ENCODE results near the gene C11orf68.

Gene C11orf68

GRCh38 chr11:65925397-65925796, 6.5 kb upstream of the C11orf68 start:
- Histone ChIP-seq H3K27me3 (ENCODE audit: insufficient read depth, poor library complexity, severe bottlenecking) (no peaks in the 10 kb centered on the region), H3K27ac (replicated peaks) (no peak overlapping the region), H3K4me3 (replicated peaks; ENCODE audit: insufficient read depth, low read length) (no peak overlapping the region)
- TF ChIP-seq GABPA (IDR thresholded peaks at IDR 0.05; ENCODE audit: low read depth) = no peak
- TF ChIP-seq SPI1 (IDR thresholded peaks at IDR 0.05; ENCODE audit: borderline replicate concordance, low read depth) = no peak
- no peak for TF ChIP-seq REST (IDR thresholded peaks at IDR 0.05; ENCODE audit: insufficient replicate concordance, low read depth)
- no peak for TF ChIP-seq POLR2AphosphoS5 (IDR thresholded peaks at IDR 0.05; ENCODE audit: low read depth)
- no peak for TF ChIP-seq CTCF (IDR thresholded peaks at IDR 0.05; ENCODE audit: insufficient read depth, low read length)
- no peak for DNase-seq (ENCODE audit: low read depth in 1 of 2, low spot score in 1 of 2)

- TF ChIP-seq CTCF (IDR thresholded peaks at IDR 0.05; ENCODE audit: insufficient read depth, low read length) = no peak
- TF ChIP-seq POLR2AphosphoS5 (IDR thresholded peaks at IDR 0.05; ENCODE audit: low read depth) = peak; percentile 9; the same call in 1 of the 2 replicates
- peak; percentile 55 for TF ChIP-seq SPI1 (IDR thresholded peaks at IDR 0.05; ENCODE audit: borderline replicate concordance, low read depth)
- H3K27ac ChIP-seq (replicated peaks) = 0 out of 2 replicates have a peak overlapping the region, but pooled peaks have one; percentile 3
- H3K4me3 ChIP-seq (replicated peaks; ENCODE audit: insufficient read depth, low read length) = no peak overlapping the region
- H3K27me3 ChIP-seq (ENCODE audit: insufficient read depth, poor library complexity, severe bottlenecking) = no peaks in the 10 kb centered on the region
- peak in 1 of 2 experiments; percentile 53 for DNase-seq (ENCODE audit: low read depth in 1 of 2, low spot score in 1 of 2)
Observed at GRCh38 chr11:65922565-65922964, 3.7 kb upstream of the C11orf68 start.

GRCh38 chr11:65921876-65922275, 3.0 kb upstream of the C11orf68 start:
- H3K27me3 ChIP-seq (ENCODE audit: insufficient read depth, poor library complexity, severe bottlenecking) = no peaks in the 10 kb centered on the region
- DNase-seq (ENCODE audit: low read depth in 1 of 2, low spot score in 1 of 2) = no peak
- no peak overlapping the region for H3K4me3 ChIP-seq (replicated peaks; ENCODE audit: insufficient read depth, low read length)
- H3K27ac ChIP-seq (replicated peaks) = no peak overlapping the region
- no peak for TF ChIP-seq POLR2AphosphoS5 (IDR thresholded peaks at IDR 0.05; ENCODE audit: low read depth)
- no peak for TF ChIP-seq REST (IDR thresholded peaks at IDR 0.05; ENCODE audit: insufficient replicate concordance, low read depth)
- TF ChIP-seq SPI1 (IDR thresholded peaks at IDR 0.05; ENCODE audit: borderline replicate concordance, low read depth) = no peak

GRCh38 chr11:65921033-65921555, 2.2 kb upstream of the C11orf68 start:
- no peak for DNase-seq (ENCODE audit: low read depth in 1 of 2, low spot score in 1 of 2)
- no peaks in the 10 kb centered on the region for H3K27me3 ChIP-seq (ENCODE audit: insufficient read depth, poor library complexity, severe bottlenecking)
- H3K4me3 ChIP-seq (replicated peaks; ENCODE audit: insufficient read depth, low read length) = no peak overlapping the region
- TF ChIP-seq CTCF (IDR thresholded peaks at IDR 0.05; ENCODE audit: insufficient read depth, low read length) (no peak), GABPA (IDR thresholded peaks at IDR 0.05; ENCODE audit: low read depth) (no peak), REST (IDR thresholded peaks at IDR 0.05; ENCODE audit: insufficient replicate concordance, low read depth) (no peak), POLR2AphosphoS5 (IDR thresholded peaks at IDR 0.05; ENCODE audit: low read depth) (no peak), SPI1 (IDR thresholded peaks at IDR 0.05; ENCODE audit: borderline replicate concordance, low read depth) (no peak)
- H3K27ac ChIP-seq (replicated peaks) = no peak overlapping the region

Measured in HL-60 (cell line).